COLO668 (cell line): Measurements from ENCODE around the gene ATP4A.

Experiments
- DNase-seq: peaks from one replicate; lab custom pipeline; 2025; ENCODE audit not compliant: unreplicated experiment; lab: John Stamatoyannopoulos, UW

Gene ATP4A

GRCh38 chr19:35566738-35567137 lies 3.3 kb upstream of the ATP4A start:
- DNase-seq, result no peak

- DNase-seq, result no peak
These were observed 1.8 kb upstream of the ATP4A start for GRCh38 chr19:35565016-35565856.

DNA sequence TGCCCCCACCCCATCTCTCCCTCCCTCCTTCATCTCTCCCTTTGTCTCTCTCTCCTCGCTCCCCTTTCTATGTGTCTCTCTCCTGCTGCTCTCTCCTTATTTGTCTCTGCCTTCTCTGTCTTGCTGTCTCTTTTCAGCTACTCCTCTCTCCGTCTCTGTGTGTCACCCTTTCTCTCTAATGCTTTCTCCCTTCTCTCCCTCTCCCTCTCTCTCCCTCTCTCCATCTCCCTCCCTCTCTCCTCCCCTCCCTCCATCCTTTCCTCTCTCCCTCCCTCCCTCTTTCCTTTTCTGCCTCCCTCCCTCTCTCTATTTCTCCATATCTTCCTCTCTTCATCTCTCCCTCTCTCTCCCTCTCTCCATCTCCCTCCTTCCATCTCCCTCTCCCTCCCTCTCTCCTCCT lies 682 bp downstream of the ATP4A start:
- DNase-seq, result no peak

DNA sequence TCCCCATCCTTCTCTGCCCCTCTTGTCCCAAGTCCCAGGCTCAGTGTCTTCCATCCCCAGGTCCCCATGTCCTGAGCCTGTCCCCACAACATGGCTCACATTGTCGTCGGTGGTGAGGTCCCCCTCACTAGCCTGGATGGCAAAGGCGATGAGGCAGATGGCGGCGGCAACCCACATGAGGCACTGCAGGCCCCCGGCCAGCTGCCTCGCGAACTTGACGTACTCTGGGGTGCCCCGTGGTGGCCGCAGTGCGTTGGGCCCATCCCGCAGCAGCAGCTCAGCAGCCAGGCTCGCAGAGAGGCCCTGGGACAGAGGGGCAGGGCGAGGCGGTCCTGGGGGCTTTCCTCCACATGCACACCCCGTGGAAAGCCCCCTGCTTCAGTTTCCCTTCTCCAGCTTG lies 1.1 kb downstream of the ATP4A start:
- DNase-seq, result no peak

GRCh38 chr19:35561436-35561835 lies 2.0 kb downstream of the ATP4A start:
- no peak for DNase-seq

DNA sequence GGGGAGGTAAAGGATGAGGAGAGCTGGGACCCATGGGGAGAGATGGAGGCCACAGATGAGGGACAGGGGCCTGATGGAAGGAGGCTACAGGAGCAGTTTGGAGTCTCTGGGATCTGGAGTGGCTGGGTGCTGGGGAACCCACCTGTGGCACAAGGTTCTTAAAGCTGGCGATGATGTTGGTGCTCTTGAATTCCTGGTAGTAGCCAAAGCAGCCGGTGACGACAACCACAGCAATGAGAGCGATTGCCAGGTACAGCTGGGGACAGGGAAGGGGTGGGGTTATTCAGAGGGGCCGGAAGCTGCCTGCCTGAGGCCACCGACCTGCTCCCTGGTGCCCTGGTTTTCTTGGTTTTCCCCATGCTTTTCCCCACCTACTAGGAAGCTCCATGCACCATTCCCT lies 2.8 kb downstream of the ATP4A start:
- no peak for DNase-seq

GRCh38 chr19:35560271-35560670 lies 3.2 kb downstream of the ATP4A start:
- DNase-seq, result no peak

GRCh38 chr19:35559781-35560180 lies 3.7 kb downstream of the ATP4A start:
- DNase-seq, result no peak

GRCh38 chr19:35559281-35559659 lies 4.2 kb downstream of the ATP4A start:
- DNase-seq, result peak; percentile 19

DNA sequence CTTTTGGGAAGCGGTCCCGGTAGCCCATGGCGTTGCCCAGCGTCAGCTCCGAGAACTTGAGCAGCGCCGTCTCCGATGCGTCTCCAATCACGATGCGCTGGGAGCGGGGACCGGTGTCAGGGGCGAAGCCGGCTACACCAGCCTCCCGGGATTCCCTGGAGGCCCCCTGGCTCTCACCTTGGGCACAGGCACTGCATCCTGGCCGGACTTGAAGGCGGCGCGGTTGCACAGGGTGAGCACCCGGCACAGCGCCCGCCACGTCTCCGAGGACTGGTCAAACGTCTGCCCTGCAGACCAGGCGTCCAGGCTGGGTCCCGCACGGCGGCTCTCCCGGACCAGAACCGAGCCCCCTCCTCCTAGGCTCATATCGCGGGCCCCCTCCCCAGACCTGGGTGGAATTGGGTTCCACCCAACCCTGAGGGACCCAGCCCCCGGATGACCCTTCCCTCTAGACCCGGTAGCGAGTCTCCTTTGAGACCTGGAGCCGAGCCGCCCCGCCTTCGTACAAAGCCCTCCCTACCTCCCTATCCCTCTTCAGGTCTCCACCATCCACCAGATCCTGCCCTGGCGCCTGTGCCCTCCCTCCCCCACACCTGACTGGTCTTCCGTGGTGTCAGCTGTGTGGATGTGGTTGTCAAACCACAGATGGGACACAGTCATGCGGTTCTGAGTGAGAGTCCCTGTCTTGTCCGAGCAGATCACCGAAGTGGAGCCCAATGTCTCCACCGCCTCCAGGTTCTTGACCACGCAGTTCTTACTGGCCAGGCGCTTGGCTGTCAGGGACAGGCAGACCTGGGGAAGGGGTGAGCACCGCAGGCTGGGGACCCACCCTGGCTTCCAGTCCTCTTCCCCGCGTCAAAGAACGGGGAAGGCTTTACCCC lies 4.8 kb downstream of the ATP4A start:
- no peak for DNase-seq

DNA sequence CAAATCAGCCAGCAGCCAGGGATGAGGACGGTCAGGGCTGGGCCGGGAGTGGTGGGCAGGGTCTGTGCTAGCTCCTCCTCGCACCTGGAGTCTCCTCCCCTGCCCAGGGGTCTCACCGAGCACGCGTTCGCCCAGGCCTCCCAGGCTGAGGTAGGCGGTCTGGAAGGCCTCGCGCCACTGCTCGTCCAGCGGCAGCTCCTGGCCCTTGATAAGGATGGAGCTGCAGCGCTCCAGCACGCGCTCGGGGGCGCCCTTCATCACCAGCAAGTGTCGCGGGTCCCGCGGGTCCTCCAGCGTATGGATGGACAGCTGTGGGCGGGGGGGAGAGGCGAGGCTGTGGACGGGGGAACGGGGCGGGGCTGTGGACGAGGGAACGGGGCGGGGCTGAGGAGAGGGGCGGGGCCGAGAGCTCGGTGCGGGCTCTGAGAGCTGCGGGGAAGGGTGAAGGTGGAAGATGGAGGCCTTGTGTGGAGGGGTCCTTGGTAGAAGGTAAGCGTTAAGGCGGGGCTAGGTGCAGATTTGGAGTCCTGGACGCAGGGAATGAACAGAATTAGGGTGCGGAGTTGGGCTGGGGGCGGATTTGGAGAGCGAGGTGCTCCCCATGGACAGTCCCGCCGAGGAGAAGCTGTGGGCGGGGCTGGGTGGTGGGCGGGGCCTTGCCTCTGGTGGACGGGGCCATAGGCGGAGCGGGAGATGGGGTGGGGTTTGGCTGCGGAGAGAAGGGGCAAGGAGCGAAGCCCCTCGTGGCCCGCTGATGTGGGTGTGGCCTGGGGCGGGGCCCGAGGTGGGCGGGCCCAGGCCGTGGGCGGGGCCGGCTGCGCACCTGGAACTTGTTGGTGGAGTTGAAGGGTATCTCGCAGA lies 5.7 kb downstream of the ATP4A start:
- peak; percentile 23 for DNase-seq

DNA sequence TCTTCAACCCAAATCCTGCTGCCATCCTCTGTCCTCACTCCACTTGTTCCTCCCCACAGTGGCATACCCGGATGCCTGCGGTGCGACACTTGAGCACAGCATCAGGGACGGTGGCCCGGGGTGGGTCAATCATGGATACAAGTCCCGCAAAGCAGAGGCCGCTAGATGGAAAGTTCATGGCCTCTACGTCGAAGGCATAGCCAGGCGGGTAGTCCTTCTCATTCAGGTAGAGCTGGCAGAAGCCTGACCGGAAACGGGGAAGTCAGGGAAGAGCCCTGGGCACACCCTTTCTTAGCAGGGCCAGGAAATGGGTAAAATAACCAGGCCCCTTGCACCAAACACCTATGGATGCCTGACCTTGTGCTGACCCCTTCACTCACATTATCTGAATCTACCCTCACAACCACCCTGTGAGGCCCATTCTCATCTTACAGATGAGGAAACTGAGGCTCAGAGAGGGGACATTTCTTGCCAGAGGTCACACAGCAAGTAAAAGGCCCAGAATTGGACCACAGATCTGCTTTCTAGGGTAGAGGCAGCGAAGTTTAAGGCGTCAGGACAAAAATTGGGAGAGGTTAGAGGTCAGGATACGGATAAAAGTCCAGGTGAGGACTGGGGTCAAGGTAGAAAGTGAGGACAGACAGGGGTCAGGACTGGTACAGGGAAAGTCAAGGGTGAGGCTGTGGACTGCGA lies 6.5 kb downstream of the ATP4A start:
- no peak for DNase-seq

DNA sequence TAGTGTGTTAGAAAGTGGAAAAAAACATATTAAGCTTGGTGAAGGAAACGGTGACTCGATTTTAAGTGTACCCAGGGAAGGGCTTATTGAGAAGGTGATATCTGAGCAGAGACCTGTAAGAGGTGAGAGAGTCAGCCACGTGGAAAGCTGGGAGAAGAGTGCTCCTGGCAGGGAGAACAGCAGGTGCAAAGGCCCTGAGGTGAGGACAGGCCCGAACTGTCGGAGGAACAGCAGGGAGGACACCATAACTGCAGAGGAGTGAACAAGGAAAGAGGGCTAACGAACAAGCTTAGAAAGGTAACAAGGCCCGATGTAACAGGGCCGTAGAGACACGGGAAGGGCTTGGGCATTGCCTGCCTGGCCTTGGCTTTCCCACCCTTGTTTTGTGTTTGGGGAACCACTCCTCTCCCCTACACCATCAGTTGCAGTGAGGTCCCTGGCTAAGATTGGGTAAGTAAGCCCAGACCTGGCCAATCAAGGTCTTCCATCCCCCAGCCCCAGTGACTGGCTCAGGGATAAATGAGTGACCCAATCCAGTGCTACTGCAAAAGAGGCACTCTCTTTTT lies 7.3 kb downstream of the ATP4A start:
- no peak for DNase-seq

GRCh38 chr19:35555301-35556005 lies 8.0 kb downstream of the ATP4A start:
- DNase-seq, result peak; percentile 23

- DNase-seq, result no peak
These were observed 9.4 kb downstream of the ATP4A start for GRCh38 chr19:35554076-35554475.

DNA sequence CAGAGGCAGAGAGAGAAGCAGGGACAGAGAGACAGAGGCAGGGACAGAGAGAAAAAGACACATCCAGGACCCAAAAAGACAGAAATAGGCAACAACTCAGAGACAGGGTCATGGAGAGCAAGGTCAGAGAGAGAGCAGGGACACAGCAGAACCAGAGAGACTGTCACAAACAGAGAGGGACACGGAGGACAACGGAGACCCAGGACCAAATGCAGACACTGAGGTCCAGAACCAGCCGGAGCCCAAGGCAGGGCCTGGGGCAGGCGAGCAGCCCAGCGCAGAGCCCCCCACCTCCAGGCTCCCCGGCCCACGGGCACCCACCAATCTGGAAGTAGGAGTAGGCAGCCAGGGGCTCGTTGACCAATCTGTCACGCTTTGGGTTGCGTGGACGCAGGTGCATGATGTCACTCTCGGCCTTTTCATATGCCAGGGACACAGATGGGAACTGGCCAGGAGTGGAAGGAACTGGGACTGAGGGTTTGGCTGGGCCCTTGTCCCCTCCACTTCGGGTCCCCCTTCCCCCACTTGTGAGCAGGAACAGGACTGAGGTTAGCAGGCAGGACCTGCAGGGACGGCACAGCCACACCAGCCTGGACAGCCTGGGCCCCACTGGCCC lies 10.0 kb downstream of the ATP4A start:
- no peak for DNase-seq

- DNase-seq, result no peak
These were observed 10.7 kb downstream of the ATP4A start for GRCh38 chr19:35552534-35553384.

- DNase-seq, result no peak
These were observed 12.2 kb downstream of the ATP4A start for GRCh38 chr19:35551091-35551810.
